Measurements from ENCODE around the gene VPS54. TPM values are rescaled to one million over a fixed set of nuclear protein-coding genes. Genes with fewer than 3 reads are reported as not detected.
"Not testable (repeated sequence)": the region's sequence is repeated elsewhere in the genome, so short reads cannot be mapped to it uniquely, and the experiment has no call there.

The VPS54 gene
- total RNA-seq, 1 donor, result 18.8 TPM

GRCh38 chr2:63849381-63850203 is 169.6 kb downstream of the VPS54 start:
- peaks cover 42% of the 10 kb centered on the region for H4K20me1 ChIP-seq (ENCODE audit: insufficient read depth, low read length)
- peak overlapping the region; percentile 68 for H3K4me2 ChIP-seq (ENCODE audit: insufficient read depth, low read length)
- peaks cover 99% of the 10 kb centered on the region for H3K79me2 ChIP-seq (ENCODE audit: insufficient read depth, low read length)
- peaks cover 36% of the 10 kb centered on the region for H3K4me1 ChIP-seq (ENCODE audit: insufficient read depth, low read length)
- no peak overlapping the region for H2AFZ ChIP-seq (ENCODE audit: low read length)
- DNase-seq (ENCODE audit: insufficient read length, low spot score, missing footprints), result no peak
- H3K27me3 ChIP-seq (ENCODE audit: insufficient read depth, low read length), result no peaks in the 10 kb centered on the region
- no peaks in the 10 kb centered on the region for H3K9me3 ChIP-seq (ENCODE audit: low read depth, low read length)
- peak overlapping the region; percentile 64 for H3K27ac ChIP-seq (ENCODE audit: low read depth, low read length)
- H3K36me3 ChIP-seq (ENCODE audit: insufficient read depth, low read length), result no peaks in the 10 kb centered on the region
- no peak overlapping the region for H3K4me3 ChIP-seq (ENCODE audit: insufficient read depth, low read length)
- TF ChIP-seq CTCF (IDR thresholded peaks at IDR 0.05; ENCODE audit: extremely low read depth, low read depth, low read length), result no peak

DNA sequence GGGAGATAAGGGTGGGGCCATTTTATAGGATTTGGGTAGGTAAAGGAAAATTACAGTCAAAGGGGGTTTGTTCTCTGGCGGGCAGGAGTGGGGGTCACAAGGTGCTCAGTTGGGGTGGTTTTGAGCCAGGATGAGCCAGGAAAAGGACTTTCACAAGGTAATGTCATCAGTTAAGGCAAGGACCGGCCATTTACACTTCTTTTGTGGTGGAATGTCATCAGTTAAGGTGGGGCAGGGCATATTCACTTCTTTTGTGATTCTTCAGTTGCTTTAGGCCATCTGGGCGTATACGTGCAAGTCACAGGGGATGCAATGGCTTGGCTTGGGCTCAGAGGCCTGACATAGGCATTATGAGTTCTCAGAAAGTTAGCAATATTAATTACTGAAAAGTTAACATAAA is 171.7 kb downstream of the VPS54 start:
- H3K27me3 ChIP-seq (ENCODE audit: insufficient read depth, low read length); H3K27ac ChIP-seq (ENCODE audit: low read depth, low read length); H3K36me3 ChIP-seq (ENCODE audit: insufficient read depth, low read length); H3K4me2 ChIP-seq (ENCODE audit: insufficient read depth, low read length); DNase-seq (ENCODE audit: insufficient read length, low spot score, missing footprints); H2AFZ ChIP-seq (ENCODE audit: low read length); H3K9me3 ChIP-seq (ENCODE audit: low read depth, low read length); H3K4me3 ChIP-seq (ENCODE audit: insufficient read depth, low read length): not testable (repeated sequence)
- H3K79me2 ChIP-seq (ENCODE audit: insufficient read depth, low read length), result peaks cover 99% of the 10 kb centered on the region
- H4K20me1 ChIP-seq (ENCODE audit: insufficient read depth, low read length), result peaks cover 49% of the 10 kb centered on the region
- H3K4me1 ChIP-seq (ENCODE audit: insufficient read depth, low read length), result peaks cover 33% of the 10 kb centered on the region

DNA sequence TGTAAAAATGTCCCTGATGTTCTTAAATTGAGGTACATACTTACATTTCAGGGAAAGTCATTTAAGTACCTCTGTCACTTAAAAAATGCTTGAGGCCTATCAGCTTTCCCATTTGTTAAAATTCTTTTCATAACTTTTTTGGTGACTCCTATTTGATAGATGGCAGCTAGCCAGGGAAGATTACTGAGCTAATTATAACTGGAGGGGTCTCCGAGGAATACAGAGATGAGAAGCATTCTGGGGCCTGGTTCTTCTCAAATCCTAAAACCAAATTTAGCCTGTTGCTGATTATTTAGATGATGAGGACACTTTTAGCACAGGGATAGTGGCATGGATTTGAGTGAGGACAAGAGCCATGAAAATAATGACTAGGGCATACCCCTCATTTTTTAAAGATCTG is 172.7 kb downstream of the VPS54 start:
- DNase-seq (ENCODE audit: insufficient read length, low spot score, missing footprints), result no peak
- Histone ChIP-seq H3K27me3 (ENCODE audit: insufficient read depth, low read length) (no peaks in the 10 kb centered on the region), H3K4me1 (ENCODE audit: insufficient read depth, low read length) (peaks cover 31% of the 10 kb centered on the region), H2AFZ (ENCODE audit: low read length) (no peak overlapping the region), H3K36me3 (ENCODE audit: insufficient read depth, low read length) (no peaks in the 10 kb centered on the region), H3K4me3 (ENCODE audit: insufficient read depth, low read length) (no peak overlapping the region), H3K9me3 (ENCODE audit: low read depth, low read length) (no peaks in the 10 kb centered on the region), H3K79me2 (ENCODE audit: insufficient read depth, low read length) (peaks cover 94% of the 10 kb centered on the region), H4K20me1 (ENCODE audit: insufficient read depth, low read length) (peaks cover 42% of the 10 kb centered on the region), H3K4me2 (ENCODE audit: insufficient read depth, low read length) (no peak overlapping the region), H3K27ac (ENCODE audit: low read depth, low read length) (no peak overlapping the region)
- TF ChIP-seq CTCF (IDR thresholded peaks at IDR 0.05; ENCODE audit: extremely low read depth, low read depth, low read length), result no peak

DNA sequence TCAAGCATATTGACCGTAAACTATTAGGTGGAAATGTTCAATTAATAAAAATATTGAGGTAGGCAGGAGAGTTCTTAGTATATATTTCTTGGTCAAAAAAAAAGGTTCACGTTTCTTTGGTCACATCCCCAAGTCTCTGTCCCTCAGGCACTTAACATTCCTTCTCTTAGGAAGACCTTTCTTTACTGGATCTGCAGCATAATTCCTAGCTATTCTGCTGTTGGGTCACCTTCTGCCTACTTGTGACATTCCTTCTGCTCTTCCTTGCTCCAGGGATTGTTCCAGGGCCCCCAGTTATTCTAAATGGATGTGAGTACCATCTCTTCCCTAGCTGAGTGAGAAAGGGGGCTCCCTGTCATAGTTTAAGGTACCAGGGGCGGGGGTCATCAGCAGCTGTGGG is 173.4 kb downstream of the VPS54 start:
- no peaks in the 10 kb centered on the region for H3K27me3 ChIP-seq (ENCODE audit: insufficient read depth, low read length)
- H3K36me3 ChIP-seq (ENCODE audit: insufficient read depth, low read length), result no peaks in the 10 kb centered on the region
- no peak overlapping the region for H3K27ac ChIP-seq (ENCODE audit: low read depth, low read length)
- no peak overlapping the region for H2AFZ ChIP-seq (ENCODE audit: low read length)
- H3K9me3 ChIP-seq (ENCODE audit: low read depth, low read length), result no peaks in the 10 kb centered on the region
- no peak overlapping the region for H3K4me3 ChIP-seq (ENCODE audit: insufficient read depth, low read length)
- no peak for TF ChIP-seq CTCF (IDR thresholded peaks at IDR 0.05; ENCODE audit: extremely low read depth, low read depth, low read length)
- peaks cover 42% of the 10 kb centered on the region for H4K20me1 ChIP-seq (ENCODE audit: insufficient read depth, low read length)
- H3K4me2 ChIP-seq (ENCODE audit: insufficient read depth, low read length), result no peak overlapping the region
- no peak for DNase-seq (ENCODE audit: insufficient read length, low spot score, missing footprints)
- H3K79me2 ChIP-seq (ENCODE audit: insufficient read depth, low read length), result peaks cover 91% of the 10 kb centered on the region
- peaks cover 31% of the 10 kb centered on the region for H3K4me1 ChIP-seq (ENCODE audit: insufficient read depth, low read length)

All from osteoblast (primary cell).